Activated T-cell treated with anti-CD3 and anti-CD28 coated beads for 48 hours (primary cell): Measurements from ENCODE around the gene ANKDD1A.
A peak's percentile ranks its signal among the peaks of the same experiment; 100 is the strongest.

Experiments
- DNase-seq: peaks from one replicate; pipeline ENCODE4 v3.0.0-alpha.2; 2020; ENCODE audit warnings: low read depth

Gene ANKDD1A

GRCh38 chr15:64911311-64912186 lies at the start of gene ANKDD1A:
TSS of gene ANKDD1A (plus strand) at chr15:64911902. CDS start at chr15:64911931, 29 bp downstream.
- peak; percentile 60 for DNase-seq

GRCh38 chr15:64861960-64862359 lies 49.7 kb upstream of the ANKDD1A start:
- DNase-seq: no peak

GRCh38 chr15:64862408-64862807 lies 49.3 kb upstream of the ANKDD1A start:
- no peak for DNase-seq

GRCh38 chr15:64864068-64864467 lies 47.6 kb upstream of the ANKDD1A start:
- no peak for DNase-seq

GRCh38 chr15:64865126-64865997 lies 46.3 kb upstream of the ANKDD1A start:
- DNase-seq: no peak

GRCh38 chr15:64865998-64866520 lies 45.6 kb upstream of the ANKDD1A start:
- no peak for DNase-seq

GRCh38 chr15:64869501-64869900 lies 42.2 kb upstream of the ANKDD1A start:
- DNase-seq: no peak

- DNase-seq: no peak
Measured at GRCh38 chr15:64870353-64870752, 41.3 kb upstream of the ANKDD1A start.

GRCh38 chr15:64875641-64876223 lies 36.0 kb upstream of the ANKDD1A start:
- no peak for DNase-seq

- DNase-seq: no peak
Measured at GRCh38 chr15:64877435-64877834, 34.3 kb upstream of the ANKDD1A start.

GRCh38 chr15:64878705-64879104 lies 33.0 kb upstream of the ANKDD1A start:
- no peak for DNase-seq

- DNase-seq: no peak
Measured at GRCh38 chr15:64883100-64883581, 28.6 kb upstream of the ANKDD1A start.

- peak; percentile 67 for DNase-seq
Measured at GRCh38 chr15:64883997-64884511, 27.6 kb upstream of the ANKDD1A start.

GRCh38 chr15:64884679-64885078 lies 27.0 kb upstream of the ANKDD1A start:
- no peak for DNase-seq

GRCh38 chr15:64888336-64888735 lies 23.4 kb upstream of the ANKDD1A start:
- no peak for DNase-seq

- no peak for DNase-seq
Measured at GRCh38 chr15:64891561-64891960, 20.1 kb upstream of the ANKDD1A start.

GRCh38 chr15:64892847-64893403 lies 18.8 kb upstream of the ANKDD1A start:
- peak; percentile 52 for DNase-seq

GRCh38 chr15:64893481-64894394 lies 18.0 kb upstream of the ANKDD1A start:
- peak; percentile 96 for DNase-seq

- DNase-seq: peak; percentile 67
Measured at GRCh38 chr15:64894395-64895056, 17.2 kb upstream of the ANKDD1A start.
